Stimulated activated CD8-positive, alpha-beta memory T cell treated with anti-CD3 and anti-CD28 coated beads, Interleukin-12 subunit alpha, Interleukin-12 subunit beta, amount 100 ng/mL, for 1 hour (primary cell): ENCODE measurements around the gene CYP2D6.
"Not testable (repeated sequence)": the region's sequence is repeated elsewhere in the genome, so short reads cannot be mapped to it uniquely, and the experiment has no call there.

Experiments used
- DNase-seq: peaks from one replicate; pipeline ENCODE4 v3.0.0-alpha.2; 2020; ENCODE audit warnings: low read depth

The CYP2D6 gene

GRCh38 chr22:42158456-42159132 lies 28.0 kb upstream of the CYP2D6 start:
- DNase-seq: no peak

GRCh38 chr22:42156598-42156997 lies 26.0 kb upstream of the CYP2D6 start:
- no peak for DNase-seq

GRCh38 chr22:42156121-42156520 lies 25.5 kb upstream of the CYP2D6 start:
- no peak for DNase-seq

GRCh38 chr22:42155053-42155543 lies 24.5 kb upstream of the CYP2D6 start:
- no peak for DNase-seq

GRCh38 chr22:42154293-42155052 lies 23.9 kb upstream of the CYP2D6 start:
- DNase-seq: no peak

GRCh38 chr22:42152661-42153270 lies 22.2 kb upstream of the CYP2D6 start:
- DNase-seq: no peak

GRCh38 chr22:42151924-42152635 lies 21.5 kb upstream of the CYP2D6 start:
- no peak for DNase-seq

GRCh38 chr22:42150727-42151590 lies 20.3 kb upstream of the CYP2D6 start:
- DNase-seq: no peak

- DNase-seq: not testable (repeated sequence)
These were observed 19.2 kb upstream of the CYP2D6 start for GRCh38 chr22:42149798-42150197.

- DNase-seq: no peak
These were observed 14.6 kb upstream of the CYP2D6 start for GRCh38 chr22:42145175-42145574.

- not testable (repeated sequence) for DNase-seq
These were observed 13.5 kb upstream of the CYP2D6 start for GRCh38 chr22:42143859-42144822.

GRCh38 chr22:42142771-42143461 lies 12.3 kb upstream of the CYP2D6 start:
- no peak for DNase-seq

- not testable (repeated sequence) for DNase-seq
These were observed 10.9 kb upstream of the CYP2D6 start for GRCh38 chr22:42141307-42142057.

- not testable (repeated sequence) for DNase-seq
These were observed 9.5 kb upstream of the CYP2D6 start for GRCh38 chr22:42140153-42140552.

- not testable (repeated sequence) for DNase-seq
These were observed 8.9 kb upstream of the CYP2D6 start for GRCh38 chr22:42139508-42139907.

- no peak for DNase-seq
These were observed 8.4 kb upstream of the CYP2D6 start for GRCh38 chr22:42138972-42139371.

GRCh38 chr22:42138122-42138770 lies 7.6 kb upstream of the CYP2D6 start:
- no peak for DNase-seq

GRCh38 chr22:42135688-42136087 lies 5.1 kb upstream of the CYP2D6 start:
- DNase-seq: not testable (repeated sequence)
